A673 (cell line): ENCODE results near the gene HMG20A. TPM values are rescaled to one million over a fixed set of nuclear protein-coding genes. Genes with fewer than 3 reads are reported as not detected.

ENCODE experiments used
- BruUV-seq: library from RNA; stranded (reverse); fragments of 400-500 nt; replicated peaks from 2 replicates; lab custom pipeline; 2021; lab: Mats Ljungman, UMichigan
- CTCF ChIA-PET: fragments of 300-600 bp; sonication (Branson Sonifier 250); formaldehyde crosslinking; loops from one replicate; lab custom pipeline; 2022; ENCODE audit warnings: antibody characterized with exemption; lab: Charles Lee
- POLR2A ChIA-PET: fragments of 300-600 bp; sonication (Branson Sonifier 250); formaldehyde crosslinking; loops from one replicate; lab custom pipeline; 2022; ENCODE audit warnings: antibody characterized with exemption; ENCODE audit not compliant: low non-redundant PET; lab: Charles Lee
- DNase-seq: peaks from one replicate; pipeline ENCODE4 v3.0.0-alpha.2; 2015; ENCODE audit warnings: low spot score
- H3K27ac ChIP-seq: fragments of 200-600 bp; sonication (generic); 2 replicates; pipeline ENCODE4 v1.5.1; 2016; ENCODE audit warnings: mixed run types, low read depth, mild to moderate bottlenecking, mixed read lengths, antibody characterized with exemption, low read length; ENCODE audit not compliant: poor library complexity, severe bottlenecking
- H3K27me3 ChIP-seq: fragments of 200-600 bp; sonication (generic); replicated peaks from 2 replicates; pipeline ENCODE4 v1.6.1; 2017; ENCODE audit warnings: mixed run types, low read depth, mild to moderate bottlenecking, mixed read lengths, antibody characterized with exemption, low read length; ENCODE audit not compliant: insufficient read depth, poor library complexity
- H3K36me3 ChIP-seq: fragments of 200-600 bp; sonication (generic); 2 replicates; pipeline ENCODE4 v1.6.1; 2016; ENCODE audit warnings: mixed run types, mild to moderate bottlenecking, mixed read lengths, antibody characterized with exemption, low read length; ENCODE audit not compliant: insufficient read depth, poor library complexity, severe bottlenecking
- H3K4me1 ChIP-seq: fragments of 200-600 bp; sonication (generic); 2 replicates; pipeline ENCODE4 v1.6.1; 2017; ENCODE audit warnings: mixed run types, mild to moderate bottlenecking, mixed read lengths, antibody characterized with exemption, low read length; ENCODE audit not compliant: insufficient read depth, poor library complexity, severe bottlenecking
- H3K4me3 ChIP-seq: fragments of 200-600 bp; sonication (generic); 2 replicates; pipeline ENCODE4 v1.5.1; 2016; ENCODE audit warnings: low read depth, mixed run types, mild to moderate bottlenecking, mixed read lengths, low read length; ENCODE audit not compliant: poor library complexity, severe bottlenecking
- H3K9me3 ChIP-seq: fragments of 200-600 bp; sonication (generic); 2 replicates; pipeline ENCODE4 v1.6.1; 2016; ENCODE audit warnings: mixed run types, low read depth, mild to moderate bottlenecking, mixed read lengths, antibody characterized with exemption, low read length; ENCODE audit not compliant: poor library complexity, severe bottlenecking
- EZH2 ChIP-seq: fragments of 200-600 bp; sonication (generic); IDR thresholded peaks from 2 replicates; pipeline ENCODE4 v1.6.1; 2017; ENCODE audit warnings: borderline replicate concordance, low read depth, mild to moderate bottlenecking, mixed read lengths, antibody characterized with exemption, low read length; ENCODE audit not compliant: poor library complexity, severe bottlenecking
- intact Hi-C: fragments of 100-400 bp; cut with micrococcal nuclease; formaldehyde crosslinking; loops from one replicate; pipeline ENCODE4 v1.10.0; 2022; ENCODE audit not compliant: unreplicated experiment
- total RNA-seq: library from RNA; stranded (reverse); gene quantifications from 2 replicates; pipeline ENCODE4 v1.2.3, GENCODE V29; 2021
- TF ChIP-seq, protein P1 (sequence below): fragments of 300-800, 200-600 bp; sonication (generic); conservative IDR thresholded peaks from 2 replicates; pipeline ENCODE4 v1.5.1; 2017; ENCODE audit warnings: low read depth, mild to moderate bottlenecking, antibody characterized with exemption, low read length, moderate library complexity, mixed read lengths

HMG20A gene
- total RNA-seq, 1 experiment from 2014 or later: 43.2 TPM

DNA sequence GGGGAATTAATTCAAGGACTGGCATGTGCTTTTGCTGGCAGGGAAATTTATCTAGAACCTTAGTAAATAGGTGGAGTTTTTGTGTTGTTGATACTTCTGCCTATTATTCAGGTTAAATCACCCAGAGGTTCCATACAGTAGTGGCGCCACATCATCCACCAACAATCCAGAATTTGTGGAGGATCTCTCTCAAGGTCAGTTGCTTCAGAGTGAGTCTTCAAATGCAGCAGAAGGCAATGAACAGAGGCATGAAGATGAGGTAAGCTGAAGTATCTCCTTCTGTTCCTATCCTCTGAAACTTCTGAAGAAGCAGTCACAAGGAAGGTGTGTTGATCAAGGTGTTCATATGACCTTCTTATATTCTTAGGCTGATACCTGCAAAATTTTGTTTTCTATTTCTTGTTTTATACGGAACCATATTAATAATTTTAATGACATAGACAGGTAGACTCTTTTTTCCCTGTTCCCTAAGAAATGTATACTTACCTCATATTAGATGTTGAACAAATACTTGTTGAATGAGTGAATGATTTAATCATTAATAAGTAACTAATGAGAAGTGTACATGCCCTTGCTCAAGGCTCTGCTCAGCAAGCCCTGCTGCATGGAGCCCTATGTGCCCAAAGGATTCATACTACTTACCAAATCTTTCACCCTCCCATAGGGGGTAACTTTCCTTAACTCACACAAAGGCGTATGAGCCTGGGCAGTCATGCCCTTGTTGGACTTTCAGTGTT lies 43.6 kb downstream of the HMG20A start:
- H3K36me3 ChIP-seq: peaks cover 28% of the 10 kb centered on the region
- H3K27me3 ChIP-seq: no peaks in the 10 kb centered on the region
- H3K9me3 ChIP-seq: no peaks in the 10 kb centered on the region
- H3K4me1 ChIP-seq: no peaks in the 10 kb centered on the region
- no peak for DNase-seq
- no peak overlapping the region for H3K27ac ChIP-seq
- H3K4me3 ChIP-seq: no peak overlapping the region
- POLR2A ChIA-PET: no interaction called here
- CTCF ChIA-PET: no interaction called here
- no TSS peak for BruUV-seq
- intact Hi-C loops: no loop called here
- TF ChIP-seq, protein P1, sequence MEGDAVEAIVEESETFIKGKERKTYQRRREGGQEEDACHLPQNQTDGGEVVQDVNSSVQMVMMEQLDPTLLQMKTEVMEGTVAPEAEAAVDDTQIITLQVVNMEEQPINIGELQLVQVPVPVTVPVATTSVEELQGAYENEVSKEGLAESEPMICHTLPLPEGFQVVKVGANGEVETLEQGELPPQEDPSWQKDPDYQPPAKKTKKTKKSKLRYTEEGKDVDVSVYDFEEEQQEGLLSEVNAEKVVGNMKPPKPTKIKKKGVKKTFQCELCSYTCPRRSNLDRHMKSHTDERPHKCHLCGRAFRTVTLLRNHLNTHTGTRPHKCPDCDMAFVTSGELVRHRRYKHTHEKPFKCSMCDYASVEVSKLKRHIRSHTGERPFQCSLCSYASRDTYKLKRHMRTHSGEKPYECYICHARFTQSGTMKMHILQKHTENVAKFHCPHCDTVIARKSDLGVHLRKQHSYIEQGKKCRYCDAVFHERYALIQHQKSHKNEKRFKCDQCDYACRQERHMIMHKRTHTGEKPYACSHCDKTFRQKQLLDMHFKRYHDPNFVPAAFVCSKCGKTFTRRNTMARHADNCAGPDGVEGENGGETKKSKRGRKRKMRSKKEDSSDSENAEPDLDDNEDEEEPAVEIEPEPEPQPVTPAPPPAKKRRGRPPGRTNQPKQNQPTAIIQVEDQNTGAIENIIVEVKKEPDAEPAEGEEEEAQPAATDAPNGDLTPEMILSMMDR: no peak
- TF ChIP-seq EZH2: no peak

DNA sequence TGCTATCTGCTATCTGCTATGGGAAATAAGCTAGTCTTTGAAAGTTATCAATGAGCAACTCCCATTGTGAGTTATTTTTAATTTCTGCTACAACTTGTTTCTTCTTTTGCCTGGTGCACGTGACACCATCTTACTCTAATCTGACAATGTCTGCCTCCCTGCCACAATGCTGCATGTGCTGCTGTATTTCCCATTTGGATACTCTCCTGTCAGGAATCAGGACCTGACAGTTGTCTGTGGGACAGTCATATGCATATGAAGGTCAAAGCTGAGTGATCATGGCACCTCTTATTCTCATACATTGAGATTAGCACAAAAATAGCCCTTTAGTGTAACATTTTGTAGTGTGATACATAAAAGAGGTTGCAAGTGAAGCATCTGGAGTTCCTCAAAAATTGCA lies 45.8 kb downstream of the HMG20A start:
- intact Hi-C loops: no loop called here
- no peak for DNase-seq
- H3K27ac ChIP-seq: no peak overlapping the region
- no peaks in the 10 kb centered on the region for H3K4me1 ChIP-seq
- peaks cover 38% of the 10 kb centered on the region for H3K36me3 ChIP-seq
- ChIA-PET POLR2A (no interaction called here), CTCF (no interaction called here)
- TF ChIP-seq, protein P1: no peak
- no peak for TF ChIP-seq EZH2
- no peaks in the 10 kb centered on the region for H3K27me3 ChIP-seq
- no peak overlapping the region for H3K4me3 ChIP-seq
- H3K9me3 ChIP-seq: no peaks in the 10 kb centered on the region
- BruUV-seq: no TSS peak

DNA sequence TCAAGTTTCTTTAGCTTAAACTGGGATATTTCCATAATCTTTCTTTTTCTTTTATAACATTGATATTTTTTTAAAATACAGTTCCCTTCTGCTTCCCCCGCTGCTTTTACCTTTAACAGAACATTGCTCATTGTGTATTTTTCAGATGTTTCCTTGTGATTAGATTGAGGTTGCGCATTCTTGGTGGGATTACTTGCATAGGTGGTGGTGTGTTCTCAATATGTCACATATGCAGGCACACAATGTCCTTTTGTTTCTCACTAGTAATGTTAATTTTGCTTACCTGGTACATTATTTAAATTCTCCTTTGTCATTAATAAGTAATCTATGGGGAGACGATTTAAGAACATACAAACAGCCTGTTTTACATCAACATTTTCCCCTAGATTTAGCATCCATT lies 48.2 kb downstream of the HMG20A start:
- Histone ChIP-seq H3K4me1 (peaks cover 2% of the 10 kb centered on the region), H3K27ac (no peak overlapping the region), H3K27me3 (no peaks in the 10 kb centered on the region), H3K9me3 (no peaks in the 10 kb centered on the region), H3K36me3 (peaks cover 42% of the 10 kb centered on the region), H3K4me3 (no peak overlapping the region)
- POLR2A ChIA-PET: no interaction called here
- no peak for TF ChIP-seq EZH2
- TF ChIP-seq, protein P1: no peak
- DNase-seq: no peak
- CTCF ChIA-PET: no interaction called here
- intact Hi-C loops: no loop called here
- BruUV-seq: no TSS peak
